ENCODE data around the gene COL10A1.

DNA sequence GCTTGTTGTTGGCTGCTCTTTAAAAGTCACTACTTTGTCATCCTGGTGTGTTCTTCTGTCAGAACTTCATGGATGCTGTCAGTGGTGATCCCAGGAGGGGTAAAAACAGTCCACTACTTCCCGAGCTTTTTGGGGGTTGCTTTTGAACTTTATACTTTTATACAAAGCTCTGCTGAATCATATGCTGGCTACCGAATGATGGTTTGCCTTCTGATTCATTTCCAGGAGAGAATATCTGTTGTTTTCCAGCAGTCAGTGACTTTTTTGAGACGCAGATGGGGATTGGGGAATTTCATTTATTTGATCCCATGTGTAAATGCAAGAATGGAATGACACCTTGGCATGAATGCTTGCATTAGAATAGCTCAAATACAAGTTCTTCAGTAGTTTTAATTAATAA, 32.7 kb upstream of the COL10A1 start:
- no peak for TF ChIP-seq POLR2AphosphoS5 (IDR thresholded peaks at IDR 0.05)
- no peak for TF ChIP-seq POLR2A (IDR thresholded peaks at IDR 0.05)
